CD1c-positive myeloid dendritic cell (primary cell): ENCODE measurements around the gene MIEF2.

Source experiments
- DNase-seq: peaks from one replicate; pipeline ENCODE4 v3.0.0-alpha.2; 2016; ENCODE audit errors: extremely low spot score

The MIEF2 gene

DNA sequence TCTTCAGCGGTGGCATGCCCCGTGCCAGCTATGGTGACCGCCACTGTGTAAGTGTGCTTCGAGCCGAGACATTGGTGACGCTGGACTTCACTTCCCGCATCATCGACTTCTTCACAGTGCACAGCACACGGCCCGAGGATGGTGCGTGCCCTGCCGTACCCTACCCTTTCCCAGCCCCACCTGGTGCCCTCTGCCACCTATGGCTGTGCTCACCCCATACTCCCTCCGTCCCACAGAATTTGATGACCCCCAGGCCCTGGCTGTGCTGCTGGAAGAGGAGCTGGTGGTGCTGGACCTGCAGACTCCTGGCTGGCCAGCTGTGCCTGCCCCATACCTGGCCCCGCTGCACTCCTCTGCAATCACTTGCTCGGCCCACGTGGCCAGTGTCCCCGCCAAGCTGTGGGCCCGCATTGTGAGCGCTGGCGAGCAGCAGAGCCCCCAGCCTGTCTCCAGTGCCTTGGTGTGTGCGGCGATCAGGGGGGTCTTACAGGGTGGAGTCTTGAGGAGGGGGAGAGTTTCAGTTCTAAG lies 25.5 kb upstream of the MIEF2 start:
- no peak for DNase-seq

DNA sequence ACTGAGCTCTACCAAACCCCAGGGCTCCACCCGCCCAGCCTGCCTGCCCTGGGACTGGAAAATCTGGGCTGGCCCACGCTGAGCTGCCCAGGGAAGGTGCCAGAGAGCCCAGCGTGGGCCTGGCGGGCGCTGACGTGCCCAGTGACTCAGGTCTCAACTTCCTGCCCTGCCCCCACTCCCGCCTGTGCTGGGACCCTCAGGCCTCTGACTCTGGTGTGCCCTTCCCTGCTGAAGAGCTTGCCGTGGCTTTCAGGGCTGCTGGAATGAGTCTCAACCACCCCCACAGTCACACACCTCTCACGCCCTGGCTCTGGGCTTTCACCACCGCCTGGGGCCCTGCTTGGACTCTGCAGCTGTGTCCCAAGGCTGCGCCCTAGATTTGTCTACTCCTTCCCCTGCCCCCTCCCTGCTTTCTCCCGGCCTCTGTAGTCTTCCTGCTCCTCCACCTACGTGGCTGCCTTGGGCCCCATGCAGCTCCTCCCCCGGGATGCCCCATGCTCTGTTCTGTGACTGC lies 24.7 kb upstream of the MIEF2 start:
- DNase-seq, result peak; percentile 63

DNA sequence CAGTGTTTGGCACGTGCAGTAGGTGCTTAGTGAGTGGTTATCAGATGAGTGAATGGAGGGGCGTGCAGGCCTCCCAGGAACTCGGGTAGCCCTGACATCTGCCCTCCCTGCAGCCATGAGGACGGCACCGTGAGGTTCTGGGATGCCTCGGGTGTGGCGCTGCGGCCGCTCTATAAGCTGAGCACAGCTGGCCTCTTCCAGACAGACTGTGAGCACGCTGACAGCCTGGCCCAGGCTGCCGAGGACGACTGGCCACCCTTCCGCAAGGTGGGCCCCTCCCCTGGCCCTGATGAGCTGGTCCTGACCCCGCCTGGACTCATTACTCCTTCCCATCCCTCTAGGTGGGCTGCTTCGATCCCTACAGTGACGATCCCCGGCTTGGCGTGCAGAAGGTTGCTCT lies 24.0 kb upstream of the MIEF2 start:
- DNase-seq, result no peak

DNA sequence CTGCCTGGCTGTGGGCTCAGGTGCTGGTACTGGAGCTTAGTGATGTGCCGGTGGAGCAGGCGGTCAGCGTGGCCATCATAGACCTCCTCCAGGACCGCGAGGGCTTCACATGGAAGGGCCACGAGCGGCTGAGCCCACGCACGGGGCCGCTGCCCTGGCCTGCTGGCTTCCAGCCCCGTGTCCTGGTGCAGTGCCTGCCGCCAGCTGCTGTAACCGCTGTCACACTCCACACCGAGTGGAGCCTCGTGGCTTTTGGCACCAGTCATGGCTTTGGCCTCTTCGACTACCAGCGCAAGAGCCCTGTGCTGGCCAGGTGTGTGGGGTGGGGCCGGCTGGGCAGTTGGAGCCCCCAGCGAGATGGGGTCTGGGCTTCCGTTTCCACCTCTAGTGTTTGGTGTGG lies 23.0 kb upstream of the MIEF2 start:
- DNase-seq, result no peak

DNA sequence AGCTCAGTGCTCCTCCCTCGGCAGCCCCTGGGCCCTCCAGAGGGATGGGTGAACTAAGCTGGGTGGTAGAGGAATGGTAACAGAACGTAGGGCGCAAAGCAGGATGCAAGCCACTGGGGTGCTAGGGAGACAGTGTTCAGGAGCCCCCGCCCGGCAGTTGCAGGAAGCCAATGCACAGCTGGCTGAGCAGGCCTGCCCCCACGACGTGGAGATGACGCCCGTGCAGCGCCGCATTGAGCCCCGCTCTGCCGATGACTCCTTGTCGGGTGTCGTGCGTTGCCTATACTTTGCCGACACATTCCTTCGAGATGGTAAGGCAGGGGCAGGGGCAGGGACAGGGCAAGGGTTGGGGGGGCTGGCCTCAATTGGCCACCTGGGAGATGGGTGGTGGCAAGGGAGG lies 22.2 kb upstream of the MIEF2 start:
- no peak for DNase-seq

DNA sequence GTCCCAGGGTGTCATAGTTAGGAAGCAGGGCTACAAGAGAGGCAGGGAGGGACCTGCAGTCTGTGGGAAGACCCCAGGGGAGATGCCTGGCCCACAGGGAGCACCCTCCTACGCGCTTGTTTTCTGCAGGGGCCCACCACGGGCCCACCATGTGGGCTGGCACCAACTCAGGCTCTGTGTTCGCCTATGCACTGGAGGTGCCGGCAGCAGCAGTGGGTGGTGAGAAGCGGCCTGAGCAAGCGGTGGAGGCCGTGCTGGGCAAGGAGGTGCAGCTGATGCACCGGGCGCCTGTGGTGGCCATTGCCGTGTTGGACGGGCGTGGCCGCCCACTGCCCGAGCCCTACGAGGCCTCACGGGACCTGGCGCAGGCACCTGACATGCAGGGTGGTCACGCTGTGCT lies 20.0 kb upstream of the MIEF2 start:
- no peak for DNase-seq

DNA sequence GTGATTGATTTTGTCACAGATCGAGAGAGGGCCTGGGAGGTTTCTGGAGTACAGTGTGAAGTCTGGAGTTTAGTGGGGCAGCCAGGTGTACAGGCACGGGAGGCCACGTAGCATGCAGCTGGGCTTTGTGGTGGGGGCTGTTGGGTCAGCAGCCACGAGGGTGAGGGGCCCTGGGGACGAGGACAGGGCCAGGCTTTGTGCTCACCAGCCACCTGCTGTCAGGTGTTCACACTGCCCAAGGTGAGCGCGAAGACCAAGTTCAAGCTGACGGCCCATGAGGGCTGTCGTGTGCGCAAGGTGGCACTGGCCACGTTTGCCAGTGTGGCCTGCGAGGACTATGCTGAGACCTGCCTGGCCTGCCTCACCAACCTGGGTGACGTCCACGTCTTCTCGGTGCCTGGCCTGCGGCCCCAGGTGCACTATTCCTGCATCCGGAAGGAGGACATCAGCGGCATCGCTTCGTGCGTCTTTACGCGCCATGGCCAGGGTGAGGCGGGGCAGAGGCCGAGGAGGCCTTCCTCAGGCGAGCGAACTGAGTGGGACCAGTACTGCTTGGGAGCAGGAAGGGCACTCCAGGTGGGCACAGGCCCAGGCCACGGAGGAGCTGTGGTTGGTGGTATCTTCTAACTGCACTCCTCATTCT lies 19.1 kb upstream of the MIEF2 start:
- DNase-seq, result no peak

DNA sequence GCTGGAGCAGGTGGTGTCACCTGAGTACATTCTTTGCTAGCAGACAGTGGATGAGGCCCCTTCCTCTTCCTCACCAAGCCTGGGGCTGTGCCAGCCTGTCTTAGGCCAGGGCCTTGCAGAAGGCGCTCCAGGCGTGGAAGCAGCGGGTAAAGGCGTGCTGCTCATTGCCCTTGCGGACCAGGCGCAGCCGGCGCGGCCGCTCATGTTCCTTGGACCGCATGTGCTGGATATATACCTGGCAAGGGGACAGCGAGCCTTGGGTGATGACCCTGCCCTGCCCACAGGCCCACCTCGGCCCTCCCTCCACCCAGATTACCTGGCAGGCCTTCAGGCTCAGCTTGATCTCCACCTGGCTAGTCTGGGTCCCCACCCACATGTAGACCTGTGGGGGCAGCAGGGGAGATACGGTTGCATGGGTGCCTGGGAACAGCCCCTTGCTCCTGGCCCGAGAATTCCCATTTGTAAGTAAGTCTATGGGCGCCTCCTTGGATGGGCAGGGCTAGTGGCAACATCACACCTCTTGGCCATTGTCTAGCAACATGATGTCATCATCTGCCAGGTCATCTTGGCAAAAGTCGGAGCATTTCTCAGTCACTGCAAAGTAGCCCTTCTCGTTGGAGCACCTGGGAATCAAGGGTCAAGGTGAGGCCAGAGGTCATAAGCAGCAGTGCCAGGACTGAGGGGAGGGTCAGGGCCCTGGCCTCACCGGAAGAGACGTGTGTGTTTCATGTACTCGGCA lies 15.3 kb upstream of the MIEF2 start:
- DNase-seq, result no peak

DNA sequence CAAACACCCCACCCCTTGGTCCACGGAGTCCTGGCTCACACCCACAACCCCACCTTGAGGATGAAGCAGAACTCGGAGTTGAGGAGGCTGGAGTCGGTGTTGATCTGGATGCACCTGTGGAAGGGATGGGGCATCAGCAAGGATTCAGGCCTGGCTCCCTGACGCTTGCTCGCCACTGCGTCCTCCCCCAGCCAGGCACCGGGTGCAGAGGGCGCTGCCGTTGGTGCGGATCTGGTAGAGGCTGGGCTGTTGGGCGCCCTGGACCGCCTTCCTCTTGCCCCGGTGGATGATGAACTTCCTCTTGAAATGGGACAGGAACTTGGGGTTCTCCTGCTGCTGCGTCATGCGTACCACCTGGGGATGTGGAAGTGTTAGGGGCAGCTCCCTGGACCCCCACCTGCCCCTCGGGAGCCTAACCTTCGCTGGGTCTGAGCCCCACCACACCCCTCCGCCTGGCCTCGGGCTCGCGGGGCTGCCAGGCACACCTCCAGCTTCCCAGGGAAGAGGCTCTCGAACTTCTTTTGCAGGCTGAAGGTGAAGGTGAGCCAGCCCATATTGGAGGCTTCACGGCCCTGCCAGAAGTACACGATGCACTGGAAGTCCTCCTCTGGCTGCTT lies 14.2 kb upstream of the MIEF2 start:
- DNase-seq, result no peak

DNA sequence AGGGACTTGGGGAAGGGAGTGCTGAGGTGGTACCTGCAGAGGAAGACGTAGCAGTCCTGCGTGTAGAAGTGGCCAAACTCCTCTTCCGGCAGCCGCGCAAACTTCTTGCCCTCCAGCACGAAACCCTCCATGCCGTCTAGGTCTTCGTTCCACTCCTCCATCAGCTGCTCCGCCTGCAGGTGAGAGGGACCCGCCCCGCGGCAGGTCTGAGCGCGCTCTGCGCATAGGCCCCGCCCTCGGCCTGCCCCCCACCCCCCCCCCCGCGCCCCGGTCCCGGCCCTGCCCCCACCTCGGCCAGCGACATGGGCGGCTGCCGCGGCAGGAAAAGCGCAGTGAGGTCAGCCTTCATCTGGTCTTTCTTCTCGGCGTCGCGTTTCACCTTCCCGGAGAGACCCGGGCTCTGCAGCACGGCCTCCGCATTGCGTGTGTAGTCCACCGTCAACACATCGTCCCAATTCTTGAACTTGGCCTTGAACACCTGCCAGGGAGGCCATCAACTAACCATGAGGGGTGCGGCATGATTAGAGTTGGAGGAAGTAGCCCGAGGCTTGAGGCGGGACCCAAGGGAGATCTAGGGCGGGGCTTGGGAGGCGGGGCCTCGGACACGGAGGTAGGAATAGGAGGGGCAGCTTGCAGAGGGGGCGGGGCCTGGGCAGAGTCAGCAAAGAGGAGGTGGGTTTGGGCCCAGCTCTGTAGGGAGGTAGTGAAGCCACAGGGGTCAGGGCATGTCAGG lies 13.4 kb upstream of the MIEF2 start:
- DNase-seq, result peak; percentile 46

DNA sequence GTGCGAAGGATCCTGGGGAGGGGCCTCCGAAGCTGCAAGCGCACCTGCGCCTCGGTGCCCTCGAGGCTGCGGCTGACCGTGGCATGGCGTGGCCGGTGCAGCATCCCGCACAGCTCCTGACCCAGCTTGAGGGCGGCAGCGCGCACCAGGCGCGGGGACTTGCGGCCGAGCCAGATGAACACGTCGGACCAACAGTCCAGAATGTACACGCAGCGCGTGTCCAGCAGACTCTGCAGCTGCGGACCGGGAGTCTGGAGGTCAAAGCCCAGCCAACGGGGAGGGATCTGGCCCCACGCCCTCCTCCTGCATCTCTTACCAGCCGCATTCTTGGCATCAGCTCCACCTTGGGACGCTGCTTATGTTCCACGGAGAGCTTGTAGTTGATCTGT lies 12.9 kb upstream of the MIEF2 start:
- no peak for DNase-seq

DNA sequence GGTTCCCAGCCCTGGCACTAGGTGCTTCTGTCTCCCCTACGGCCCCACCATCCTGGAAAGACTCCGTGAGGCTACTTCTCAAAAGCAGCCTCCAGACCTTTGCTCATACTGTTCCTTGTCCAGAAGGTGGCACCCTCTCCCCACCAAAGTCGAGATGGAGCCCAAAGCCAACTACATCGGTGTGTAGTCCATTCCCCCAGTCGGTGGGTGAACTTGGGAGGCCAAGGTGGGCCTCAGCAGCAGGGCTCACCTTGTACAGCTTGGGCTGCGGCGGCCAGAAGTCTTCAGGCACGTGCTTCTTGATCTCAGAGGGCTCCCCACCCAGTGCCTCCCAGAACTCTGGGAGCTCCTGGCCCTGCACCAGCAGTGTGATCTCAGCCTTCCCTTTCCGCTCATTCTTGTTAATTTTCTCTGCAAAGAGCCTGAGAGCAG lies 12.1 kb upstream of the MIEF2 start:
- peak; percentile 75 for DNase-seq

DNA sequence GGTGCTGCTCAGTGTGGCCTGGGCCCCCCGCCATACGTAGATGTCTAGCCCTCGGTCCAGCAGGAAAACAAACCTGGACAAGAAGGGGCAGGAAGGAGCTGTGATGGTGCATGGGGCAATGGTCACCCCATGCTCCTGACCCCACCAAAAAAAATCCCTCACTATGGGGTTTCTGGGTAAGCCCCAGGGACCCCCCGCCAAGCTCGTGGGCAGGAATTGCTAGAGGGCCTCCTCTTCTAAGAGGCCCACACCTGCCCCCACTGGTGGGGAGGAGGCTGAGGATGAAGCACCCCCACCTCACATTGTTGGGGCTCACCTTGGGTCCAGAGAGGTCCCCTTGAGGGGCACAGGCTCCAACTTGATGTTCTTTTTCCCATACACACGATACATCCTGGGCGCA lies 11.7 kb upstream of the MIEF2 start:
- no peak for DNase-seq

DNA sequence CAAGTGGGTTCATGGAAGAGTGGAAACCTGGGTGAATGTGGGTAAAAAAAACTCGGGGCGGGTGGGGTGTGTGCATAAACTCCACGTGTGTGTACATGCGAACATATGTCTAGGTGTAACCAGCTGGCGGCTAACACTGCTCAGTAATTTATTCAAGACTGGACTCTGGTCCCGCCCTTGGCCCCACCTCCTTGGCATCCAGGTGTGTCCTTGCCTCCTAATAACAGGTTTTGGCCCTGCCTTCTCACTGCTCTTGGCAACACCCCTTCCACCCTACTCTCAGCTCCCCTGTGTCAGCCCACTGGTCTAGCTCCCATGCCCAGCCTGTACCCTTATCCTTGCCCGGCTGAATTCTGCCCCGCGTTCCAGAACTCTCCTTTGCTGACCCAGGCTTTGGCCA lies 10.2 kb upstream of the MIEF2 start:
- no peak for DNase-seq

DNA sequence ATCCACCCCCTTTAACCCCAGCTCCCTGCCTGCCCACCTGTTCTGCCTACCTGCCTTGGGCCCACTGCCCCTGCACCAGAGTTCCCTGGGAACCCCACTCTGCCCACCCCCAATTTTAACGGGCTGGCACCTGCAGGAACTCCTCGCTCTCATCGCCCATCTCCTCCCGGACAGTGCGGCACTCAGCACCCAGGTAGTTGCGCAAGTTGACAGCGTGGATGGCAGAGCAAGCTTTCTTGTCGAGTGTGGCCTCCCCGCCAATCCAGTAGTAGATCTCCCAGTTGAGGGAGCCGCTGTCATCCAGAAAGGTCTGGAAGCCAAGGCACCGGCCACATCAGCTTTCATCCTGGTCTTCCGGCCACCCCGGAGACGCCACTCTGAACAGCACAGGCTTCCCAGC lies 9.8 kb upstream of the MIEF2 start:
- no peak for DNase-seq

DNA sequence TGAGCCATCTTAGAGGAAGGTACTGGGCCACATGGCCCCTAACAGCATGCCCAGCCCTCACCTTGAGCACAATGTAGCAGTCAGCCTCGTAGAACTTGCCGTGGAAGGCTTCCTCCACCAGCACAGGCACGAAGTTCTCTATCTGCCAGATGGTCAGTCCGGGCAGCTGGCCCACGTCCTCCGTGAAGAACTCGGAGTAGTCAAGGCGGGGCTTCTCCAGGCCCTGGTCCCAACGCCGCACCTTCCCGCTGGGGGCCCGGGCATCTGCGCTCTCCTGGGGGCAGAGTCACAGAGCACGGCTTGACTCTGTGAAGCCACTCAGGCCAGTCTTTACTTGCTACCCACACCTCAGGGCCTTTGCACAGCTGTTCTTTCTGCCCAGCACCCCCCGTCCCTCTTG lies 9.3 kb upstream of the MIEF2 start:
- DNase-seq, result no peak

DNA sequence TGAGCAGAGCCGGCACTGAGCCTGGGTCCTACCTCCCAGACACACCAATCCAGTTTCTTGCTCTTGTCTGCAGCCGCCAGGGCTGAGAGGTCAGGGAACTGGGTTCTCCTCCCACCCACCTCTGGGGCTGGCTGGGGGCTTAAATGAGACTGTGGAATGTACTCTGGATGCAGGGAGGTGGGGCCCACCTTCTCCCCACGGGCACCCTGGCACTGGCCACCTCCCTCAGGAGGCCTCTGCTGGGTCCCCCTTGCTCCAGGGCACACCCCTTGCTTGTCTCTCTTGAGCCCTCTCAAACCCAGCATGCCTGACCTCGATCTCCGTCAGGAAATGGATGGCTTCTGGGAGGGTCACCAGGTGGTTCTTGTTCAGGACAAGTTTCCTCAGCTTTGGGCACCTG lies 8.3 kb upstream of the MIEF2 start:
- DNase-seq, result no peak

DNA sequence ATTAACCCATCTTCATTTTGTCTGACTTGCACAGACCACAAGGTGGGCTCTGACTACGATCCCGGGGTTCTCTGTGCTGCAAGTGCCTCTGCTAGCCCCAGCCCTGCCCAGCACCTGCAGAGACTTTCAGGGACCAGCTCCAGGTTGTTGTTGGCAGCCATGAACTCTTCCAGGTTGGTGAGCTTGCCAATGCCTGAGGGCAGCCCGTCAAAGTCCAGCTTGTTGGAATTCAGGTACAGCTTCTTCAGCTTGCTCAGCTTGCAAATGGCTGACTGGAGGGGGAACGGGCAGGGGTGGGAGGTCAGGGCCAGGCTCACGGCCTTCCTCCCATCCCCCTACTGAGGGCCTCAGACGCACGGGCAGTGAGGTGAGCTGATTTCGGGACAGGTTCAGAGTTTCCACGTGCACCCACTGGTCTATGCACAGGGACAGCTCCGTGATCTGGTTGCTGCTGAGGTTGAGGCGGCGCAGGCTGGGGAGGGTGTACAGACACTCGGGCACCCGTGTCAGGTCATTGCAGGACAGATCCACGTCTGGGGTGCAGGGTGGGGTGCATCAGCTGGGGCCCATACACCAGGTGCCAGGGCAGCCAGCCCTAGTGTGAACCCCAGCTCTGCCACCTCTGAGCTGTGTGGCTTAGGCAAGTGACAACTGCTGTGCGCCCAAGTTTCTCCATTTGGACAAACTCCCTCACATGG lies 7.1 kb upstream of the MIEF2 start:
- no peak for DNase-seq

DNA sequence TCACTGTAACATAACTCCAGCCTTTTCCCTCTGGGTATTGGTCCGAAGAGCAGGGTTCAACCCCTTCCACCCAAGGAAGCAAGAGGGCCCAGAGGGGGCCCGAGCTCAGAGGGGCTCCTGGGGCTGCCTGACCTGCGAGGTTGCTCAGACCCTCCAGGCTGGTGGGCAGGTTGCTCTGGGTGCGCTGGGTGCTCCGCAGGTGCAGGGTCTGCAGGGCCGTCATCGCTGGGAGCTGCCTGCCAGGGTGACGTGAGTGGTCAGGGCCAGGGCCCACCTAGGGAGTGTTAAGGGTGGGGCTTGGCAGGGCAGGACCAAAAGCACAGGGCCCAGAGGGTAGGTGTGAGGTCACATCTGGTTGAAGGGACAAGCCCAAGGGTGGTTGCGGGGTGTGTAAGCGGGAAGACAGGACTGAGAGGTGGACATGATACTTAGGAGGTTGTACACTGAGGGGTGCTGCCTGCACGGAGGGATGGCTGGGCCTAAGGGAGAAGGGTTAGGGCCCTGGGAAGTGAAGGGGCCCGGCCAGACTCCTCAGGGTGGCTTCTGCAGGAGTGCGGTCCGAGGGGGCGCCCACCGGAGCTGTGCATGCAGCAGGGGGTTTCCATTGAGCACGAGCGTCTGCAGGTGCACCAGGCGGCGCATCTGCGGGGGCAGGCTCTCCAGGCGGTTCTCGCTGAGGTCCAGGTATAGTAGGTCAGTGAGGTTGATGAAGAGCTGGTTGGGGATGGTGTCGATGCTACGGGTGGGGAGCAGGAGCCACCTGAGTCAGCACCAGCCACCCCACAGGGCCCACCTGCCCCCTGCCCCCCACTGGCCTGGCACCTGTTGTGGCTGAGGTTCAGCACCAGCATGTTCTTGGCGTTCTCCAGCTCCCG lies 6.3 kb upstream of the MIEF2 start:
- DNase-seq, result no peak

DNA sequence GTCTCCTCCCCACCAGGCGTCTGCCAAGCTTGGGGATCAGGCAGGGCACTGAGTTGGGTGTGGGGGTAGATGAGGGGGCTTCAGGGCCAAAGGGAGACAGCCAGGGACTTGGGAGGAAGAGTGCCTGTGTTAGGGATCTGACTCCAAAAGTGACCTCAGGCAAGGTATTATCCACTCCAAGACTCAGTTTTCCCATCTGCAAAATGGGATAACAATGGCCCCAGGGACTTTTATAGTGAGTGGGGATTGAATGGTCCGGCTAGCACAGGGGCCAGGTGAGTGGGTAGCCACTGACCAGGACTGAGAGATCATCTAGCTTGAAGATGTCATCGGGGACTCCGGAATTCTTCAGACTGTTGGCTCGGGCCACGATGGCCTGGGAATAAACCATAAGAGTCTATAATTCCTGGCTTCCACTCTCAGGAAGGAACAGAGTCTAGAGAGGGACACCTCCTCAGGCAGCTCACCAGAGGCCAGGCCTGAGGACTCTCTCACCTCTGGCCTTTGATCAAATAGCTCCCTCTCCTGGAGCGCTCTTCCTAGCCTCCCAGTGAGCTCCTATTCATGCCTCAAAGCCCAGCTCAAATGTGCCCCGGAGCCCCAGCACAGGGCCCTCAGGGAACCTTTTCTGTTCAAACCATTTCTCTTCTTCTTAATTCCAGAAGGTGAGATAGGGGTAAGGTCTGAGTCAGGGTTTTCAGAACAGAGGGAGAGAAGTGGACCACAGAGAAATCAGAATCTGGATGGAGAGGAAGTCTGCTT lies 5.4 kb upstream of the MIEF2 start:
- DNase-seq, result no peak
